CD1c-positive myeloid dendritic cell (primary cell): Measurements from ENCODE around the gene PYCARD.
A peak's percentile ranks its signal among the peaks of the same experiment; 100 is the strongest.
"Not testable (repeated sequence)": the region's sequence is repeated elsewhere in the genome, so short reads cannot be mapped to it uniquely, and the experiment has no call there.

Source experiments
- DNase-seq: peaks from one replicate; pipeline ENCODE4 v3.0.0-alpha.2; 2016; ENCODE audit errors: extremely low spot score

Gene PYCARD

GRCh38 chr16:31202414-31203375, at the start of gene PYCARD:
TSS of gene PYCARD (minus strand) at chr16:31202760. CDS start at chr16:31202690, 70 bp downstream.
- peak; percentile 89 for DNase-seq

- no peak for DNase-seq
Observed at GRCh38 chr16:31251435-31251834, 48.9 kb upstream of the PYCARD start.

- DNase-seq: no peak
Observed at GRCh38 chr16:31250782-31251384, 48.3 kb upstream of the PYCARD start.

GRCh38 chr16:31248344-31248743, 45.8 kb upstream of the PYCARD start:
- DNase-seq: no peak

- DNase-seq: no peak
Observed at GRCh38 chr16:31246296-31246695, 43.7 kb upstream of the PYCARD start.

GRCh38 chr16:31245598-31245997, 43.0 kb upstream of the PYCARD start:
- not testable (repeated sequence) for DNase-seq

GRCh38 chr16:31243734-31244670, 41.4 kb upstream of the PYCARD start:
- peak; percentile 93 for DNase-seq

- DNase-seq: peak; percentile 54
Observed at GRCh38 chr16:31242206-31242605, 39.6 kb upstream of the PYCARD start.

GRCh38 chr16:31238041-31238440, 35.5 kb upstream of the PYCARD start:
- no peak for DNase-seq

GRCh38 chr16:31229501-31229900, 26.9 kb upstream of the PYCARD start:
- DNase-seq: no peak

- no peak for DNase-seq
Observed at GRCh38 chr16:31228206-31228605, 25.6 kb upstream of the PYCARD start.

- no peak for DNase-seq
Observed at GRCh38 chr16:31225193-31225592, 22.6 kb upstream of the PYCARD start.

- DNase-seq: no peak
Observed at GRCh38 chr16:31224092-31224955, 21.8 kb upstream of the PYCARD start.

GRCh38 chr16:31223044-31223443, 20.5 kb upstream of the PYCARD start:
- DNase-seq: no peak

- DNase-seq: peak; percentile 42
Observed at GRCh38 chr16:31221357-31222160, 19.0 kb upstream of the PYCARD start.

- no peak for DNase-seq
Observed at GRCh38 chr16:31219154-31219741, 16.7 kb upstream of the PYCARD start.

- DNase-seq: no peak
Observed at GRCh38 chr16:31217136-31217530, 14.6 kb upstream of the PYCARD start.

- peak; percentile 50 for DNase-seq
Observed at GRCh38 chr16:31216422-31217135, 14.0 kb upstream of the PYCARD start, which contains the start of gene PYDC1. TSS of gene PYDC1 (minus strand) at chr16:31217135. CDS start at chr16:31217028, 107 bp downstream.
